Osteocyte (in vitro differentiated cells): ENCODE results near the gene PDE10A. TPM values are rescaled to one million over a fixed set of nuclear protein-coding genes. Genes with fewer than 3 reads are reported as not detected.
"Not testable (repeated sequence)": the region's sequence is repeated elsewhere in the genome, so short reads cannot be mapped to it uniquely, and the experiment has no call there.

Source experiments
- DNase-seq: peaks from one replicate; pipeline ENCODE4 v3.0.0; 2021; ENCODE audit warnings: mixed read lengths; ENCODE audit not compliant: unreplicated experiment; ENCODE audit errors: extremely low spot score
- H3K27ac Mint-ChIP-seq: one replicate; pipeline ENCODE4 v1.8.0; 2021; ENCODE audit warnings: mild to moderate bottlenecking, mixed read lengths; ENCODE audit not compliant: unreplicated experiment
- H3K27me3 Mint-ChIP-seq: one replicate; pipeline ENCODE4 v1.8.0; 2021; ENCODE audit warnings: mixed read lengths; ENCODE audit not compliant: unreplicated experiment
- H3K36me3 Mint-ChIP-seq: one replicate; pipeline ENCODE4 v1.8.0; 2021; ENCODE audit warnings: mixed read lengths; ENCODE audit not compliant: unreplicated experiment
- H3K4me1 Mint-ChIP-seq: one replicate; pipeline ENCODE4 v1.8.0; 2021; ENCODE audit warnings: mixed read lengths; ENCODE audit not compliant: unreplicated experiment
- H3K4me3 Mint-ChIP-seq: one replicate; pipeline ENCODE4 v1.8.0; 2021; ENCODE audit warnings: mild to moderate bottlenecking, moderate library complexity, mixed read lengths; ENCODE audit not compliant: unreplicated experiment
- H3K9me3 Mint-ChIP-seq: one replicate; pipeline ENCODE4 v1.8.0; 2021; ENCODE audit warnings: mixed read lengths; ENCODE audit not compliant: unreplicated experiment
- CTCF ChIP-seq: fragments of 200-600 bp; sonication (generic); IDR thresholded peaks from 2 replicates; pipeline ENCODE4 v1.5.0; 2021; ENCODE audit warnings: antibody characterized with exemption, mild to moderate bottlenecking, moderate library complexity
- total RNA-seq: library from RNA; stranded (reverse); gene quantifications from 2 replicates; pipeline ENCODE4 v1.2.1, GENCODE V29; 2021

The PDE10A gene
- total RNA-seq, 1 donor from 2014 or later, result 9.8 TPM

GRCh38 chr6:165611294-165611693 is 51.7 kb downstream of the PDE10A start:
- Mint-ChIP-seq H3K4me1 (peaks cover 8% of the 10 kb centered on the region), H3K9me3 (no peaks in the 10 kb centered on the region), H3K27ac (no peak overlapping the region), H3K4me3 (no peak overlapping the region), H3K27me3 (no peaks in the 10 kb centered on the region), H3K36me3 (no peaks in the 10 kb centered on the region)
- DNase-seq, result no peak
- no peak for TF ChIP-seq CTCF

- H3K36me3 Mint-ChIP-seq, DNase-seq, H3K4me3 Mint-ChIP-seq, H3K4me1 Mint-ChIP-seq, H3K27ac Mint-ChIP-seq, H3K27me3 Mint-ChIP-seq, H3K9me3 Mint-ChIP-seq: not testable (repeated sequence)
Observed at GRCh38 chr6:165608577-165608976, 54.5 kb downstream of the PDE10A start.

GRCh38 chr6:165606740-165607008 is 56.4 kb downstream of the PDE10A start:
- H3K9me3 Mint-ChIP-seq, result no peaks in the 10 kb centered on the region
- H3K4me1 Mint-ChIP-seq, result peaks cover 3% of the 10 kb centered on the region
- H3K27ac Mint-ChIP-seq, result no peak overlapping the region
- H3K36me3 Mint-ChIP-seq, result no peaks in the 10 kb centered on the region
- DNase-seq, result no peak
- TF ChIP-seq CTCF, result no peak
- H3K4me3 Mint-ChIP-seq, result no peak overlapping the region
- H3K27me3 Mint-ChIP-seq, result no peaks in the 10 kb centered on the region

GRCh38 chr6:165605901-165606739 is 56.9 kb downstream of the PDE10A start:
- H3K36me3 Mint-ChIP-seq, result no peaks in the 10 kb centered on the region
- H3K4me3 Mint-ChIP-seq, result no peak overlapping the region
- H3K27ac Mint-ChIP-seq, result no peak overlapping the region
- no peak for DNase-seq
- no peaks in the 10 kb centered on the region for H3K9me3 Mint-ChIP-seq
- H3K4me1 Mint-ChIP-seq, result peaks cover 3% of the 10 kb centered on the region
- no peak for TF ChIP-seq CTCF
- no peaks in the 10 kb centered on the region for H3K27me3 Mint-ChIP-seq

- Mint-ChIP-seq H3K4me1 (peaks cover 3% of the 10 kb centered on the region), H3K27ac (no peak overlapping the region), H3K36me3 (no peaks in the 10 kb centered on the region), H3K27me3 (no peaks in the 10 kb centered on the region), H3K9me3 (no peaks in the 10 kb centered on the region), H3K4me3 (no peak overlapping the region)
- DNase-seq, result no peak
- no peak for TF ChIP-seq CTCF
Observed at GRCh38 chr6:165605182-165605875, 57.7 kb downstream of the PDE10A start.
